Transverse colon (tissue), 3 donors: Measurements from ENCODE around the gene RPRD2.

Experiments
- CTCF ChIP-seq, 5 experiments: fragments of 200-600 bp in 3 of 5; fragments of 450-650 bp in 2 of 5; sonication (generic) in 3 of 5; IDR thresholded peaks; 1 replicate in 2 of 5; 2 replicates in 3 of 5; pipeline ENCODE4 v1.5.1; 2016 to 2017; ENCODE audit warnings: antibody characterized with exemption in 5 of 5, inconsistent platforms in 3 of 5, mild to moderate bottlenecking in 2 of 5, moderate library complexity in 1 of 5
- POLR2A ChIP-seq: fragments of 450-650 bp; IDR thresholded peaks from one replicate; pipeline ENCODE4 v1.6.1; 2016; ENCODE audit warnings: antibody characterized with exemption, mild to moderate bottlenecking, moderate library complexity

- TF ChIP-seq CTCF (IDR thresholded peaks at IDR 0.05) (no peak), POLR2A (no peak)
Measured at GRCh38 chr1:150410582-150411101, 46.7 kb downstream of the RPRD2 start.
